Measurements from ENCODE around the gene S100PBP.

S100PBP gene

DNA sequence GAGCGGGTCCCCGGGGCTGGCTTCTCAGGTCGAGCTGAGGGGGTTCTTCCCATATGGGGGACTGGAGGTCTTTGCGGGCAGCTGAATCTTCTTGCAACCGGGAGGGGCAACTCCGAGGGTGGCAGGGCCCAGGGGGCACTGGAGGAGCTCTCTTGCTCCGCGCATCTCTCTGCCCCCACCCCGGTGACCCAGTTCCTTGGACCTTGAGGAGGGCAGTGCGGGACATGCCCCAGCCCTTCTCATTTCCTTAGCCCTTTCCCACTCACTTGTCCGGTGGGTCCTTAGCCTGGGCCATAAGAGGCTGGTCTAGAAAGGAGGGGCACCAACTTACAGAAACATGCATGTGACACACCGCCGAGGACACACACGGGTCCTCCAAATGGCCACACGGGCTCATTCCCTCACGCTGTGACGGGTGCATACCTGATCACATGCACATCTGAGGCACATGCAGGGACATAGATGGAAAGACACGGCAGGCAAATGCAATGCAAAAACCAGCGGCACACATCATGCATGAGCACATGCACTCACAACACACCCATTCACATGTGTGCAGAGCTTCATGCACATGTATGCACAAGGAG, 69.5 kb downstream of the S100PBP start:
- DNase-seq (ENCODE audit: low read depth in 4 of 4, low spot score in 1 of 4) = no peak

DNA sequence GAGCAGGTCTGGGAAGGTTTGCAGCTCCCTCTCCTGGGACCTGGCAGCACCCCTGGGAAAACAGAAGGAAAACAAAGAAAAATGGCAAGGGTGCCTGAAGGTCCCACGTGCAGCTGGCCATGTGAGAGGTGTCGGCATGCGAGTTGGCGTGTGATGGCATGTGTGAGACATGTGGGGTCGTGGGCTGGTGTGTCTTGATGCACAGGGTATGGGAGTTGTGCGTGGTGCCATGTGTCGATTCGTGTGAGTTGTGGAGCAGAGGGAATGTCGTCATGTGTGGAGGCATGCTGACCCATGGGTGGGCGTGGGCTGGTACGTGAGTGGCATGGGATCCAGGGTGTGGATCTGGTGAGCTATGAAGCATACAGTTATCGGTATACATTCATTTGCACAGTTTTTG, 70.2 kb downstream of the S100PBP start:
- no peak for DNase-seq (ENCODE audit: low read depth in 4 of 4, low spot score in 1 of 4)

- no peak for DNase-seq (ENCODE audit: low read depth in 4 of 4, low spot score in 1 of 4)
Measured at GRCh38 chr1:32888134-32888533, 70.7 kb downstream of the S100PBP start.

DNA sequence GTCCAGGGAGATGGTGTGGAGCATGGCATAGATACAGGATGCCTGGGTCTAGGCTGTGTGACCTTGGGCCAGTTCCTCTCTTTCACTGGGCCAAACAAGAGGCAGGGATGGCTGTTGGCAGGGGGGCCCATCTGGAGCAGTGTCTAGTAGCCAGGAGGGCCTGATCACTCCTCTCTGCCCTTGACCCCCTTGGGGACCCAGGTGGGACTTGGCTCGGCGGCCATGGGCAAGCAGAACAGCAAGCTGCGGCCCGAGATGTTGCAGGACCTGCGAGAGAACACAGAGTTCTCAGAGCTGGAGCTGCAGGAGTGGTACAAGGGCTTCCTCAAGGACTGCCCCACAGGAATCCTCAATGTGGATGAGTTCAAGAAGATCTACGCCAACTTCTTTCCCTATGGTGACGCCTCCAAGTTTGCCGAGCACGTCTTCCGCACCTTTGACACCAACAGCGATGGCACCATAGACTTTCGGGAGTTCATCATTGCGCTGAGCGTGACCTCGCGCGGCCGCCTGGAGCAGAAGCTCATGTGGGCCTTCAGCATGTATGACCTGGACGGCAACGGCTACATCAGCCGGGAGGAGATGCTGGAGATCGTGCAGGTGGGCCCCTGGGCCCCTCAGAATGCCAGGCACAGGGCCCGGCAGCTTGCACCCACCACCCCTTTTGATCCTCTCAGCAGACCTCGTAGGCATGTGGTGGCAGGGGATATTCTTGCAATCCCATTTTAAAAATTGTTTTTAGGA, 71.4 kb downstream of the S100PBP start:
- DNase-seq (ENCODE audit: low read depth in 4 of 4, low spot score in 1 of 4) = no peak

- DNase-seq (ENCODE audit: low read depth in 4 of 4, low spot score in 1 of 4) = no peak
Measured at GRCh38 chr1:32889731-32890278, 72.4 kb downstream of the S100PBP start.

DNA sequence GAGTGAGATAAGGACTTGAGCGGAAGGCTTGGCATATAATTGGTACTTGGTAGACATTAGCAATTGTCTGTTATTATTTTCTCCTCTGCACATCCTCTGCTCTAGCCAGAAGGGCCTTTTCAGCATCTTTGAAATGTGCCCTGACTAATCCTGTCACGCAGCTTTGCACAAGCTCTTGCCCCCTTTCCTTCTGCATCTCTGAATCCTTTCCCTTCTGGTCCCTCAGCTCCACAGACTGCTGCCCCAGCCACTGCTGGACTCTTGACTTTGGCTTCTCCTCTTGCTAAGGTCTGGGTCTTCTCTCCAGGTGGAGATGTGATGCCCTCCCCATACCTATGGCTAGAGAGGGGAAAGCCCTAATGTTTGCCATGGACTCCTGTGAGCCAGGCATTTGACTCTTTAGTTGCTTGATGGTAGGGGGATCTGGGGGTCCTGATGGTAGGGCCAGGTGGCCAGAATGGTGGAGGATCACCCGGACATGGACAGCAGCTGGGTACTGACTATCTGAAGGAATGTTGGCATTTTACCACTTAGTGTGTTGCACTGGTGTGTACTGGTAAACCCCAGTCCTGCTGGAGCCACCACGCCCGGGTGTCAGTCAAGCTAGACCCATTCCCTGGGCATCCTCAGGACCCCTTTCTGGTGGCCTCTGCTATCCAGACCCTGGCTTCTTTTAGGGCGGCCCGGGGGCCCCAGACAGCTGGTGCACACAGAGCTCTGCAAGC, 73.2 kb downstream of the S100PBP start:
- DNase-seq (ENCODE audit: low read depth in 4 of 4, low spot score in 1 of 4) = no peak

GRCh38 chr1:32891241-32891570, 73.8 kb downstream of the S100PBP start:
- DNase-seq (ENCODE audit: low read depth in 4 of 4, low spot score in 1 of 4) = no peak

DNA sequence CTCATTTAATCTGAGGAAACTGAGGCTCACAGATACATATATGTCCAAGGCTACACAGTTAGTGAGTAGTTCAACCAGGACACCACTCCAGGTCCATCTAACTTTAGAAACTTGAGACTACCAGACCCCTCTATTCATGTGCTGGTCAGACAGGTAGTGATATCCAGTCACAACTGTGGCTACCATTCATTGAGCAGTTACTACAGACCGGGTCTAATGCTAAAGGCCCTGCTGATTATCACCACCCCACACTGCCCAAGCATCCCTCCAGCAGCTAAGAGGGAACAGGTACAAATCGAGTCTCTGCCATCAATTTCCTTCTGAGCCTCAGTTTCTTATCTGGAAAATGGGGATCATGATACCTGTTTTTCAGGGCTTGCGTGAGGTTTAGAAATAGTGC, 74.2 kb downstream of the S100PBP start:
- no peak for DNase-seq (ENCODE audit: low read depth in 4 of 4, low spot score in 1 of 4)

GRCh38 chr1:32892368-32893197, 75.1 kb downstream of the S100PBP start:
- DNase-seq (ENCODE audit: low read depth in 4 of 4, low spot score in 1 of 4) = no peak

DNA sequence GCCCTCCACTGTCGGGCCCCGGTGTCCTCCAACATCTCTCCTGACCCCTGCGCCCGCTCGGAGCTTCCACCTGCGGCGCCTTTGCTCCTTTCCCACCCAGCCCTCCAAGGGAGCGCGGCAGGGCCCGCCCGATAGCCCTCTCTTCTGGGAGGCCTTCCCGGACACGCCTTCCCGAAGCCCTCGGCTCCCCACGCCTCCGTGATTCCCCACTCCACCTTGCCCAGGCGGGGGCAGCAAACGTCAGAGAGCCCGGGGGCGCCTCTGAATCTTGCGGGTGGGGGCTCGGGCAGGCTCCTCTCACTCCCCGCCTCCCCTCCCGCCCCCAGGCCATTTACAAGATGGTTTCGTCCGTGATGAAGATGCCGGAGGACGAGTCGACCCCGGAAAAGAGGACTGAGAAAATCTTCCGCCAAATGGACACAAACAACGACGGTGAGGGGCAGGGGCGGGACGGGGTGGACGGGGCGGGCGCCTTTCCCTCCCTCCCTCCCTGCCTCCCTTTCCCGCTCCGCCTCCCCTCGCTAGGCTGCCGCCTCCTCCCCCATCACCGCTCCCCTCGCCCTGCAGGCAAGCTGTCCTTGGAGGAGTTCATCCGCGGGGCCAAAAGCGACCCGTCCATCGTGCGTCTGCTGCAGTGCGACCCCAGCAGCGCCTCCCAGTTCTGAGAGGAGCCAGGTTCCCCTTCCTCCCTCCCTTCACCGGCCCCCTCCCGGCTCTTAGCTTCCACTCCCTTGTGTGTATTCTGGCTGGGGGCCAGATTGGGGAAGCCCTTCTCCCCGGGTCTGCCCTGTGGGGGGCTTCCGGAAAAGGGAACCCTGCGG, 76.0 kb downstream of the S100PBP start:
- no peak for DNase-seq (ENCODE audit: low read depth in 4 of 4, low spot score in 1 of 4)

- no peak for DNase-seq (ENCODE audit: low read depth in 4 of 4, low spot score in 1 of 4)
Measured at GRCh38 chr1:32894019-32894600, 76.7 kb downstream of the S100PBP start.

DNA sequence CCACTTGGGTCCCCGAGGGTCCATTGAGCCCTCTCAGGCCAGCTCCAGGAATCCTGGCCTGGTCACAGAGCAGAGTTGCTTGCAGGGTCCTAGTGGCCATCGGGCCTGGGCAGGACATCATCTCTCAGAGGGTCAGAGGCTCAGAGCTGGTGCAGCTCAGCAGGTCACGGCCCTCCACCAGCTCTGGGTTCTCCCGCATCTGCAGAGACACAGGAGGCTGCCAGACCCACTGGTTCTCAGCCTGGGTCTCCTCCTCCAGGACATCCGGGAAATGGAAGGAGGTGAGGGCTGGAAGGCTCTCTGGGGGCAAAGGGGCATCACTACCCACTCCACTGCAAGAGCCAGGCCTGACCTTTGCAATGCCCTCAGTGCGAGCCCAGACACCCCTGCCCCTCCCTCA, 77.2 kb downstream of the S100PBP start:
- no peak for DNase-seq (ENCODE audit: low read depth in 4 of 4, low spot score in 1 of 4)

GRCh38 chr1:32895325-32896215, 78.1 kb downstream of the S100PBP start:
- no peak for DNase-seq (ENCODE audit: low read depth in 4 of 4, low spot score in 1 of 4)

GRCh38 chr1:32896451-32896850, 79.0 kb downstream of the S100PBP start:
- DNase-seq (ENCODE audit: low read depth in 4 of 4, low spot score in 1 of 4) = no peak

DNA sequence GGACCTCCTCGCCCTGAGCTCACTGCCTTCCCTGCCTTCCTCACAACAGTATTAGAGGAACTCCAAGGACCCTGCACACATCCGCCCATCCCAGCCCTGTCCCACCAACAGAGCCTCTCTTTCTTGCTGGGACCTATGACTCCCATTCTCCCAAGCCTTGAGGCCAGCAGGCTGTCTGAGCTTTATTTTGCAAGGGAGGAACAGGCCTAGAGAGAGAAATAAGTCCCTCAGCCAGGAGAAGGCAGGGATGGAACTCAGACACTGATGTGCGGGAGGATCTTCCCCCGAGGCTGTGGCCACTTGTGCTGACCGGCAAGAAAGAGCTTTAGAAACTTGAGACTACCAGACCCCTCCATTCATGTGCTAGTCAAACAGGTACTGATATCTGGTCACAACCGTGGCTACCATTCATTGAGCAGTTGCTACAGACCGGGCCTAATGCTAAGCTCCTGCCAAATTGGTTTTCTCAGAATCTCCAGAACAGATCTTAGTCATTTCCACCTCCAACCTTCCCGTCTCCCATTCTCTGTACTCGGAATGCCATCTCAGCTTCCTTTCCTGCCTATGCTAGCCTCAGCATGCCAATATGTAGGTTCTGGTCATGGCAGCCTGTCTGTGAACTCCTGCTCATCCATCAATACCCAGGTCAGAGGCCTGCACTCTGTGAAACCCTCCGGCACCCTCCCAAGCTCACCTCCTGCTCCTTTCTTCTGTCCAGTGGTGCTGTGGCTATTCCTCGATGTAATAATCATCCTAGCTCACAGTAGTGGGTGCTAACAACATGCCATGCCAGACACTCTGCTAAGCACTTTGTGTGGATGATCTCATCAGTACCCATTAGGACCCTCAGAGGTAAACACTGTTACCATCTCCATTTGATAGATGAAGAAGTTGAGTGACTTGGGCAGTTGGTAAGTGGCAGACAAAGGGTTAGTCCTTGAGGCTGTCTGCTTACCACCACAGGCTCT, 79.9 kb downstream of the S100PBP start:
- DNase-seq (ENCODE audit: low read depth in 4 of 4, low spot score in 1 of 4) = no peak

DNA sequence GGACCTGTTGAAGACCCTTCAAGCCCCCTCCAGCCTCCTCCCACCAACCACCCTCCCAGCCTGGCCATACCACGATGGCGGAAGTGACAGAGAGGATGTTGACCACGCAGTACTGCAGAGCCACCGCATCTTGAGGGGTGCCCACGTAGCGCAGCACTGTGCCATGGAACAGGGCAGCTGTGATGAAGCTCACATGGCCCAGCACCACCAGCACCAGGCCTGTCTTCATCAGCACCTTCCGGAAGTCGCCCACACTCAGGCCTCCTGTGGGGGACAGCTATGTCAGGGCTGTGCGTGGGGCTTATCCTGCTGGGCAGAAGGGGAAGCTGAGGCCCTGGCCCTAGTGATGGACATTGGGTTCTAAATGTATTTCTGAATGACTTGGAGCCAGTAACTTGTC, 80.6 kb downstream of the S100PBP start:
- no peak for DNase-seq (ENCODE audit: low read depth in 4 of 4, low spot score in 1 of 4)

DNA sequence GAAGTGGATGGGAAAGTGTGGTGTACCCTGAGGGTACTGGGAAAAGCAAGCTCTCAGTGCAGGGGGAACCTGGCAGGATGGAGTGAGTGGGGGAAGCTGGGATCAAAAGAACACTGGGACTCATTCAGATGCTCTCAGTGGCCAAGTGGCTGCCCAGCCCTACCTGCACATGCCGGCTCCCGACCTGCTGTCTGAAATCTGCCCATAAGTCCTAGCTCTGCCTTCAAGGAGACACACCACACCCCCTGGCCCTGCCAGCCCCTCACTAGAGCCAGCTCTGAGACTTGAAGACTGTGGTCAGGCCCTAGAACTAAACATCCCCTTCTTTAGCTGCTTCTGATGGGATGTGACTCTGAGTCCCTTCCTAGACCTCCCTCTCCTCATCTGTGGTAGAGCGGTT, 81.5 kb downstream of the S100PBP start:
- DNase-seq (ENCODE audit: low read depth in 4 of 4, low spot score in 1 of 4) = no peak

All from stimulated activated CD4-positive, alpha-beta T cell treated with anti-CD3 and anti-CD28 coated beads, Interleukin-1b, Interleukin-23, amount 100 ng/mL, for 24 hours (primary cell).